CD4-positive, alpha-beta T cell treated with Interleukin-15 for 1 hour (primary cell): ENCODE measurements around the gene SLC6A19.
A peak's percentile ranks its signal among the peaks of the same experiment; 100 is the strongest.
"Not testable (repeated sequence)": the region's sequence is repeated elsewhere in the genome, so short reads cannot be mapped to it uniquely, and the experiment has no call there.

Experiments used
- DNase-seq: peaks from one replicate; pipeline ENCODE4 v3.0.0-alpha.2; 2020

SLC6A19 gene

GRCh38 chr5:1201327-1202025, at the start of gene SLC6A19:
Gene SLC6A19 (plus strand): TSS chr5:1201595. CDS start chr5:1201651, 56 bp downstream.
- DNase-seq = no peak

GRCh38 chr5:1152156-1152555, 49.2 kb upstream of the SLC6A19 start:
- DNase-seq = peak; percentile 52

GRCh38 chr5:1152771-1153282, 48.6 kb upstream of the SLC6A19 start:
- DNase-seq = no peak

GRCh38 chr5:1153428-1153827, 48.0 kb upstream of the SLC6A19 start:
- peak; percentile 39 for DNase-seq

GRCh38 chr5:1155191-1156032, 46.0 kb upstream of the SLC6A19 start:
- no peak for DNase-seq

- no peak for DNase-seq
These were observed 45.2 kb upstream of the SLC6A19 start for GRCh38 chr5:1156033-1156753.

- no peak for DNase-seq
These were observed 44.5 kb upstream of the SLC6A19 start for GRCh38 chr5:1156754-1157460.

GRCh38 chr5:1157461-1157986, 43.9 kb upstream of the SLC6A19 start:
- not testable (repeated sequence) for DNase-seq

- DNase-seq = no peak
These were observed 42.6 kb upstream of the SLC6A19 start for GRCh38 chr5:1158647-1159340.

- DNase-seq = no peak
These were observed 42.1 kb upstream of the SLC6A19 start for GRCh38 chr5:1159341-1159675.

GRCh38 chr5:1159774-1160406, 41.5 kb upstream of the SLC6A19 start:
- no peak for DNase-seq

- no peak for DNase-seq
These were observed 40.1 kb upstream of the SLC6A19 start for GRCh38 chr5:1161108-1161832.

- DNase-seq = no peak
These were observed 39.6 kb upstream of the SLC6A19 start for GRCh38 chr5:1161833-1162229.

- DNase-seq = no peak
These were observed 39.1 kb upstream of the SLC6A19 start for GRCh38 chr5:1162276-1162675.

GRCh38 chr5:1162751-1163150, 38.6 kb upstream of the SLC6A19 start:
- DNase-seq = no peak

- DNase-seq = no peak
These were observed 38.0 kb upstream of the SLC6A19 start for GRCh38 chr5:1163366-1163765.

- no peak for DNase-seq
These were observed 37.5 kb upstream of the SLC6A19 start for GRCh38 chr5:1163879-1164278.

GRCh38 chr5:1164696-1165630, 36.4 kb upstream of the SLC6A19 start:
- no peak for DNase-seq

GRCh38 chr5:1165864-1166263, 35.5 kb upstream of the SLC6A19 start:
- DNase-seq = no peak

- no peak for DNase-seq
These were observed 35.0 kb upstream of the SLC6A19 start for GRCh38 chr5:1166370-1166769.
